Stimulated activated CD4-positive, alpha-beta T cell treated with anti-CD3 and anti-CD28 coated beads, Interleukin-12 subunit alpha, Interleukin-12 subunit beta, amount 100 ng/mL, for 48 hours (primary cell): ENCODE results near the gene ASXL2.
A peak's percentile ranks its signal among the peaks of the same experiment; 100 is the strongest.
"Not testable (repeated sequence)": the region's sequence is repeated elsewhere in the genome, so short reads cannot be mapped to it uniquely, and the experiment has no call there.

Experiments
- DNase-seq, 3 donors: peaks; one replicate each; pipeline ENCODE4 v3.0.0-alpha.2; 2020; ENCODE audit warnings: low read depth in 2 of 3, low spot score in 1 of 3

The ASXL2 gene

DNA sequence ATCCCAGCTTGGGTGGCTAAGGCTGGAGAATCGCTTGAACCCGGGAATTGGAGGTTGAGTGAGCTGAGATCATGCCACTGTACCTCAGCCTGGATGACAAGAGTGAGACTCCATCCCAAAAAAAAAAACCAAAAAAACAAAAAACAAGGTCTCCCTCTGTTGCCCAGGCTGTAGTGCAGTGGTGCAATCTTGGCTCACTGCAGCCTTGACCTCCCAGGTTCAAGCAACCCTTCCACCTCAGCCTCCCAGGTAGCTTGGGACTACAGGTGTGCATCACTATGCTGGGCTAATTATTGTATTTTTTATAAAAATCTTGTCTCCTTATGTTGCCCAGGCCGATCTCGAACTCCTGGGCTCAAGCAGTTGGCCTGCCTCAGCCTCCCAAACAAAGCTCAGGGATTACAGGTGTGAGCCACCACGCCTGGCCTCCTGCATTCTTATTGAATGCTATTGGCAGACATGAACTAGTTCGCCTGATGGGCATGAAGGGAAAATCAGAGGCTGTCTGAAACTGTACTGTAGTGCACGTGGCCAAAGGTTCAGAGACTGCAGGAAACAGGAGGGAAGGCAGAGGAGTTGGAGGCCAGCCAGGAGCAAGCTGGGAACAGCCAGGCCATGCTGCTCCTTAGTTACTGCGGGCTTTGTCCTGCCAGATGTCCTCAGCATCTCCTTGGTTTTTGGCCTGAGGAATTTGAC is 16.0 kb upstream of the ASXL2 start:
- DNase-seq, result no peak

GRCh38 chr2:25891672-25892071 is 13.4 kb upstream of the ASXL2 start:
- no peak for DNase-seq

DNA sequence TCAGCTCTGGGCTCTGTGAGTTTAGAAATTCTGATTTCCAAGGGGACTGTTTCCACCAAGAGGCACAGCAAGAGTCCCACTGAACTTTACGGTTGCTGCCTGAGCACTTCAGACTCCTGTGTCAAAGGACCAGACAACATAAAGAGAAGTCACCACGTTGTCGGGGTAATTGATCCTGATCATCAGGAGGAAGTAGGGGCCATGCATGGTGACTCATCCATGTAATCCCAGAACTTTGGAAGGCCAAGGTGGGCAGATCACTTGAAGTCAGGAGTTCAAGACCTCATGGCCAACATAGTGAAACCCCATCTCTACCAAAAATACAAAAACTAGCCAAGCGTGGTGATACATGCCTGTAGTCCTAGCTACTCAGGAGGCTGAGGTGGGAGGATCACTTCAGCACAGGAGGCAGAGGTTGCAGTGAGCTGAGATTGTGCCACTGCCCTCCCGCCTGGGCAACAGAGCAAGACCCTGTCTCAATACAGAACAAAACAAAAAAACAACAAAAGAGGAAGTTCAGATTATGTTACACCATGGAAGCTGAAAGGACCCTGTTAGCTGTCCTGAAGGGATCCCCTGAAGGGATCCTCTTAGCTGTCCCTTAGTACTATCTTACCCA is 9.4 kb upstream of the ASXL2 start:
- DNase-seq, result no peak

- no peak for DNase-seq
Measured at GRCh38 chr2:25885933-25886332, 7.6 kb upstream of the ASXL2 start.

GRCh38 chr2:25881764-25882163 is 3.5 kb upstream of the ASXL2 start:
- DNase-seq, result no peak

DNA sequence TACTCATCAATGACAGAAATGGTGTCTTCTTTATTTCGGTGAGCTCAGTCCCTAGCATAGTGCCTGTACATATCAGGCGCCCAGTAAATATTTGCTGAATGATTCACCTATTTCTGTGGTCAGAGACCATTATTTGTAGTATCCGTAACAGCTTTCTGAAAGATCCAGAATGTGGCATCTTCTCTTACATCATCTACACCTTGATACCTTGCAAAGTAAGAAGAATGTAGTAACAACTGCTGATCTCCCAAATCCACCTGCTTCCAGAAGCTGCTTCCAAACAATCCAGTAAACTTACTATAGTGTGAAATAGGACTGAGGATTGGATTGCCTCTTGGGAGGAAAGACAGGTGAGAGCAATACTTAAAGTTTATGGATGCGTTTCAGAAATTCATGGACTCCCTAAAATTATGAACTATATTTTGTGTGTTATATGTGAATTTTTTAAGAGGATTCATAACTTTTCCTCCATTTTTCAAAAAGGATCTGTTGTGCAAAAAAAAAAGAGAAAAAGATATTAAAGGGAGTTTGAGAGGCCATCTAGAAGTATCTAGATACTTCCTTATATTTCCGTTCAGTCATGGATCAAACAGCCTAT is 945 bp upstream of the ASXL2 start:
- no peak for DNase-seq

- peak; percentile 31 to 35 (median 34) for DNase-seq
Measured at GRCh38 chr2:25877431-25878360, 591 bp downstream of the ASXL2 start.

DNA sequence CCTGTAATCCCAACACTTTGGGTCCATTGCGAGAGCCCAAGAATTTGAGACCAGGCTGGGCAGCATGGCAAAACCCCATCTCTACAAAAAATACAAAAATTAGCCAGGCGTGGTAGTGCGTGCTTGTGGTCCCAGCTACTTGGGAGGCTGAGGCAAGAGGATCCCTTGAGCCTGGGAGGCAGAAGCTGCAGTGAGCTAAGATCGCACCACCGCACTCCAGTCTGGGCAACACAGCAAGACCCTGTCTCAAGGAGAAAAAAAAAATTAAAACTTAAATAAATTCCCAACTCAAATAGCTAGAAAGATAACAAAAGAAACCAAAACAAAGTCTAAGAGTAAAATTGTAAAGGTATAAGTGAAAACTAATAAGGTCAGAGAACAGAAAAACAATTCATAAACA is 6.2 kb downstream of the ASXL2 start:
- no peak for DNase-seq

DNA sequence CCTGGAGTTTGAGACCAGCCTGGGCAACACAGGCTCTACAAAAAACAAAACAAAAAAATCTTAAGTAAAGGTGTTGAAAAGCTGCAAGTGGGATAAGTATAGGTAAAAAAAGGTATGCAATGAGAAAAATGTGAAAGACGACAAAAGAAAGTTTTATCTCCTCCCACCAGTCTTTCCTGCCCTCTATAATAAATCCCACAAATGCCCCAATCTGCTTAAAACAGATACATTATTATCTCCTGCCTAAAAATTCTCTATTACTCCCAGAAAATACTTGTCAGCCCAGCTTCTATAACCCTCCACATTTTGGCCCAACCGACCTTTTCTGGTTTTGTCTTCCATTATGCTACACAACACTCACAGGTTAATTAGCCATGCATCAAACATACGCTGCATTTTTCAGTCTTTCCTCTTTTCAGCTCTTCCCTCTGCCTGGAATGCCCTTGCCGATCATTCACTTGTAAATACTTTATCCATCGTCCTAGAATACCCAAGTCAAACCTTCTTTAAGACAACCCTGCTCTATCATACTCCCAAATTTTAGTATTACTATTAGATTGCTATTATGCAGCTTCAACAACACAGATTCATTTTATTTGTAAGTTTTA is 10.8 kb downstream of the ASXL2 start:
- no peak for DNase-seq

- no peak for DNase-seq
Measured at GRCh38 chr2:25856377-25856776, 21.9 kb downstream of the ASXL2 start.

- DNase-seq, result no peak
Measured at GRCh38 chr2:25855065-25855464, 23.2 kb downstream of the ASXL2 start.

- no peak for DNase-seq
Measured at GRCh38 chr2:25854613-25855012, 23.7 kb downstream of the ASXL2 start.

DNA sequence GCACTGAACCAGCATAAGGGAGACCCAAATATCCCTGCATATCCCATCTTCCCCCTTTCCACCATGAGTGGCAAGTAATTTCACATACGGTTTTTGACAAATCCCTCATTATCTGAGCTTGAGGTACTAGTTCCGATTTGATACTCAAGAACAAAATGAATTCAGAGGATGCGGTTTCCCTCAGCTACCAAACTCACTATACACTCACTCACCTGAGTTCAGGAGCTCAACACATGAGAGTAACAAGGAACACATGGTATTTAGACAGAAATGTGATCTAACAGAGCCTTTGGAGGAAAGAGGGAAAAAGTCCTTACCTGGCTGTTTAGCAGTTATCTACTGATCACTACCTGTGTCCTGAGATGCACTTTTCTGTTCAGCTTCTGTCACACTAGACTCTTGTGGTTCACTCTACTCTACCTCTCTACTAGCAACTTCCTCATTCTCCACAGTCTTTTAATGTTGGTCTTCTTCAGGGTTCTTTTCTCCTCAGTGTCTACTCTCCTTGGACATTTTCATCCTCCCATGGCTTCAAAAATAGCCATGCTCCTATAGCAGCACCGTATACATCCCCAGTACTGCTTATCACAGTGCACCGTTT is 25.1 kb downstream of the ASXL2 start:
- DNase-seq, result no peak

- DNase-seq, result peak in 2 of 3 donors; percentile 12 to 37
Measured at GRCh38 chr2:25851740-25852503, 26.4 kb downstream of the ASXL2 start.

DNA sequence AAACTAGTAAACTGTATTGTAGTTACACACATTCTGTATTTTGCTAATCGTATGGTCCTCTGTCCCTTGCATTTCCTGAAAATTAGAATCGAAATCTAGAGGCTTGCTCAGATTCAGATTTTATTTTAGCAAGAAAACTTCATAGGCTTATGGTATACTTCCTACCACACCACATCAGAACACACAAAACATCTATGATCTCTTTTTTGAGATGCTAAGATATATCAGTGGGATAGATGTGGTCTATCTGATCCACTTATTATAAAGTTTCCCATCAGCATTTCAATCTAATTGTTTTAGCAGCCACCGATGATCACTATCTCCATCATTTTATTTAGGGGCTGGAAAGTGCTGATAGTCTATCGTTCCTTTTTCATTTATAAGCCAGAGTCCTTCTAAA is 27.9 kb downstream of the ASXL2 start:
- not testable (repeated sequence) for DNase-seq

GRCh38 chr2:25849350-25849749 is 28.9 kb downstream of the ASXL2 start:
- not testable (repeated sequence) for DNase-seq

GRCh38 chr2:25845843-25846505 is 32.3 kb downstream of the ASXL2 start:
- DNase-seq, result no peak

GRCh38 chr2:25844089-25844488 is 34.2 kb downstream of the ASXL2 start:
- DNase-seq, result no peak

DNA sequence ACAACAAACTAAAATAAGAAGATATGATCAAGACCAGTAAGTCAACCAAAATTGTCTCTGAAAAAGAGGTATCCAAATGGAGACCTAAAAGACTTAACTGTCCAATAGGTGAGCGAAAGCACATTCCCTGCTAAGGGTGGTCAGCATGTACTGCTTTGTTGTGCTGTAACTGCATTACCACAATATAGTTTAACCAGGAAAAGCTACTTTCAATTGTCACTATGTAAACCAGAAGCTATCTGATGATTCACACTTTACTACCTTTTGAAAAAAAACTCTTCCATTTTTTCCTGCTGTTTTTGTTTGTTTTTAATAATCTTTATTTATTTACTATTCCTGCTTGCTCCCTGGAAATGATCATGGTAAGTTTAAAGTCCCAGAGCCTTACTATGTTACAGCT is 36.1 kb downstream of the ASXL2 start:
- DNase-seq, result no peak
